HL-60 (cell line): Measurements from ENCODE around the gene CRISP2.

Experiments used
- DNase-seq, 2 experiments: peaks; one replicate each; pipeline ENCODE4 v3.0.0-alpha.2; 2010 to 2020; ENCODE audit warnings: low read depth in 1 of 2, low spot score in 1 of 2
- H3K27ac ChIP-seq: fragments of 250-450 bp; sonication (Bioruptor Pico); replicated peaks from 2 replicates; pipeline ENCODE4 v1.5.1; 2020; ENCODE audit warnings: mild to moderate bottlenecking, moderate library complexity
- H3K27me3 ChIP-seq: fragments of 250-450 bp; sonication (Bioruptor Pico); 2 replicates; pipeline ENCODE4 v1.5.1; 2021; ENCODE audit warnings: mild to moderate bottlenecking, moderate library complexity; ENCODE audit not compliant: insufficient read depth, poor library complexity, severe bottlenecking
- H3K4me3 ChIP-seq: replicated peaks from 2 replicates; pipeline ENCODE4 v1.5.1; 2011; ENCODE audit warnings: mild to moderate bottlenecking, control low read depth, low read length; ENCODE audit not compliant: insufficient read depth
- CTCF ChIP-seq: IDR thresholded peaks from one replicate; pipeline ENCODE4 v1.5.1; 2011; ENCODE audit warnings: low read length, control low read depth, inconsistent platforms; ENCODE audit not compliant: insufficient read depth
- GABPA ChIP-seq: IDR thresholded peaks from 2 replicates; pipeline ENCODE4 v1.6.1; 2012; ENCODE audit warnings: low read depth
- POLR2AphosphoS5 ChIP-seq: IDR thresholded peaks from 2 replicates; pipeline ENCODE4 v1.6.1; 2012; ENCODE audit warnings: low read depth
- SPI1 ChIP-seq: IDR thresholded peaks from 2 replicates; pipeline ENCODE4 v1.6.1; 2012; ENCODE audit warnings: low read depth, mild to moderate bottlenecking, borderline replicate concordance
- TF ChIP-seq, protein P1 (sequence below): IDR thresholded peaks from 2 replicates; pipeline ENCODE4 v1.6.1; 2012; ENCODE audit warnings: low read depth; ENCODE audit not compliant: insufficient replicate concordance

CRISP2 gene

DNA sequence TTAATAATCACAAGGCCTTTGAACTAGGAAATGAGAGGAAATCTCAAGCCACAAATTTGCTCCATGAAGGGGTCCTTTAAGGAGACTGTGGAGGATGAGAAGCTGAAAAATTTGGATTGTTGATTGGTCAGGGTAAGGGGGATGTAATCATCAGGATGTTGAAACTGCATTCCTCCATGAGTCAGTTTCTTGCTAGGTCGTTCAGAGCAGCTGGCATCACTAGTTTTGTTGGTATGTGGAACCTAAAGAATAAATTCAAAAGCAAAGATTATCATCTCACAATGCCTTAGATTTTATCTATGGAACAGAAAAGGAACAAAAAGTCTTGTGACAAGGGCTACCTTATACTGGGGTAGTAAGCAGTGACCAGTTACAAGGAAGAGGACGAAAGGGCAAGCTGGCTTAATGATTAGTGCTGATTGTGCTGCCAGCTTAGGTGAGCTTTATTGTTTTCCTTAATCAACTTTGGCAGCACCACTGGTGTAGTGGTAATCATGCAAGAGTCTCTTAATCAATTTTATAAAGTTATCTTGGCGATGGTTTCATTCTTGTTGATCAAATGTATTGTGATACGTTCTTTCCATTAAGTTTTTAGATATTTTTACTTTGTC, 36.6 kb downstream of the CRISP2 start:
- H3K27ac ChIP-seq: no peak overlapping the region
- H3K4me3 ChIP-seq: no peak overlapping the region
- DNase-seq: no peak
- H3K27me3 ChIP-seq: no peaks in the 10 kb centered on the region
- no peak for TF ChIP-seq GABPA

- no peaks in the 10 kb centered on the region for H3K27me3 ChIP-seq
- no peak for TF ChIP-seq CTCF
- TF ChIP-seq POLR2AphosphoS5: no peak
- TF ChIP-seq, protein P1, sequence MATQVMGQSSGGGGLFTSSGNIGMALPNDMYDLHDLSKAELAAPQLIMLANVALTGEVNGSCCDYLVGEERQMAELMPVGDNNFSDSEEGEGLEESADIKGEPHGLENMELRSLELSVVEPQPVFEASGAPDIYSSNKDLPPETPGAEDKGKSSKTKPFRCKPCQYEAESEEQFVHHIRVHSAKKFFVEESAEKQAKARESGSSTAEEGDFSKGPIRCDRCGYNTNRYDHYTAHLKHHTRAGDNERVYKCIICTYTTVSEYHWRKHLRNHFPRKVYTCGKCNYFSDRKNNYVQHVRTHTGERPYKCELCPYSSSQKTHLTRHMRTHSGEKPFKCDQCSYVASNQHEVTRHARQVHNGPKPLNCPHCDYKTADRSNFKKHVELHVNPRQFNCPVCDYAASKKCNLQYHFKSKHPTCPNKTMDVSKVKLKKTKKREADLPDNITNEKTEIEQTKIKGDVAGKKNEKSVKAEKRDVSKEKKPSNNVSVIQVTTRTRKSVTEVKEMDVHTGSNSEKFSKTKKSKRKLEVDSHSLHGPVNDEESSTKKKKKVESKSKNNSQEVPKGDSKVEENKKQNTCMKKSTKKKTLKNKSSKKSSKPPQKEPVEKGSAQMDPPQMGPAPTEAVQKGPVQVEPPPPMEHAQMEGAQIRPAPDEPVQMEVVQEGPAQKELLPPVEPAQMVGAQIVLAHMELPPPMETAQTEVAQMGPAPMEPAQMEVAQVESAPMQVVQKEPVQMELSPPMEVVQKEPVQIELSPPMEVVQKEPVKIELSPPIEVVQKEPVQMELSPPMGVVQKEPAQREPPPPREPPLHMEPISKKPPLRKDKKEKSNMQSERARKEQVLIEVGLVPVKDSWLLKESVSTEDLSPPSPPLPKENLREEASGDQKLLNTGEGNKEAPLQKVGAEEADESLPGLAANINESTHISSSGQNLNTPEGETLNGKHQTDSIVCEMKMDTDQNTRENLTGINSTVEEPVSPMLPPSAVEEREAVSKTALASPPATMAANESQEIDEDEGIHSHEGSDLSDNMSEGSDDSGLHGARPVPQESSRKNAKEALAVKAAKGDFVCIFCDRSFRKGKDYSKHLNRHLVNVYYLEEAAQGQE: no peak
- TF ChIP-seq GABPA: no peak
- no peak for TF ChIP-seq SPI1
- no peak overlapping the region for H3K27ac ChIP-seq
- no peak for DNase-seq
- H3K4me3 ChIP-seq: no peak overlapping the region
Observed at GRCh38 chr6:49675816-49676215, 37.5 kb downstream of the CRISP2 start.

- Histone ChIP-seq H3K4me3 (no peak overlapping the region), H3K27ac (no peak overlapping the region), H3K27me3 (no peaks in the 10 kb centered on the region)
- TF ChIP-seq POLR2AphosphoS5 (no peak), GABPA (no peak), CTCF (no peak), SPI1 (no peak)
- TF ChIP-seq, protein P1: no peak
- DNase-seq: no peak
Observed at GRCh38 chr6:49668083-49668511, 45.2 kb downstream of the CRISP2 start.

DNA sequence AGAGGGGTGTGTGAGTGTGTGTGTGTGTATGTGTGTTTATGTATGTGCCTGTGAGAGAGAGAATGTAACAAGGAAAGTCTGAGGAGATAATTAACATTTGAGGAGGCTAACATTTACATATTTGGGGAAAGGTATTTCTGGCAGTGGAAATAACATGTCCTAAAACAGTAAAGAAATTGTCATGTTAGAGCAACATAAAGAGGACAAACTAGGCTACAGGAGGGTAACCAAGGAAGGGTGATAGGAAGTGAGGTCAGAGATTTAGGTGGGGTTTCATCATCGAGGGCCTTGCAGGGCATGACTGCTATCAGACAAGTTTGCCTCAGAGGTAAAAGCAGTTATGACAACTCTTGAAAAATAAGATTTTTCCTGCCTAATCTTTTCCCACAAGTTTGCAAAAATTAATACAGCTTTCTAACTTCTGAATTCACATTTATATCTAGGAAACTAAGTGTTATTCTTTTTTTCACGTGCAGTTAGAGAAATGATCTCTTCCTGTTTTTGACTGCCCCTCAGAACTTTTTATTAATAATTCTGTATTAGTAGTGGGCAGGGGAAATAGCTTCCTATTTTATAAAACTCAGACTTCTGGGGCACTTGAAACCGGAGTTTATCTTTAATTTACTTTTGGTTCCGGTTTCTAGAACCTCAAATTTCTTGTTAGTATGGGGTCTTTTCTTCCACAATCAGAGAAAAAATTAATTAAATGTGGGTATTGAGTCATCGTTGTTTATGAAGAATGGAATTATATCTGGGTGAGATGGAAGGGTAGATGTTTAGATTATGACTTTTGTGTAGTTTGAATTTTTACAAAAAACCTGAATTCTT, 46.2 kb downstream of the CRISP2 start:
- TF ChIP-seq GABPA: no peak
- TF ChIP-seq, protein P1: no peak
- no peak overlapping the region for H3K4me3 ChIP-seq
- no peak overlapping the region for H3K27ac ChIP-seq
- no peaks in the 10 kb centered on the region for H3K27me3 ChIP-seq
- no peak for DNase-seq
